KOPT-K1 (cell line): ENCODE measurements around the gene RUNX2.

Source experiments
- H3K27ac ChIP-seq: fragments of 200-600 bp; sonication (generic); 2 replicates; pipeline ENCODE4 v1.5.1; 2016; ENCODE audit warnings: antibody characterized with exemption, mild to moderate bottlenecking, low read depth, low read length; ENCODE audit not compliant: poor library complexity, severe bottlenecking
- H3K36me3 ChIP-seq: fragments of 200-600 bp; sonication (generic); 2 replicates; pipeline ENCODE4 v1.5.1; 2017; ENCODE audit warnings: antibody characterized with exemption, mild to moderate bottlenecking, low read length, moderate library complexity; ENCODE audit not compliant: insufficient read depth
- H3K9me3 ChIP-seq: fragments of 200-600 bp; sonication (generic); 2 replicates; pipeline ENCODE4 v1.5.1; 2017; ENCODE audit warnings: antibody characterized with exemption, low read length, mild to moderate bottlenecking; ENCODE audit not compliant: insufficient read depth, poor library complexity, severe bottlenecking

RUNX2 gene

GRCh38 chr6:45532721-45533210, 204.6 kb downstream of the RUNX2 start:
- Histone ChIP-seq H3K36me3 (peaks cover 85% of the 10 kb centered on the region), H3K27ac (no peak overlapping the region), H3K9me3 (peaks cover 3% of the 10 kb centered on the region)

- Histone ChIP-seq H3K27ac (no peak overlapping the region), H3K9me3 (no peaks in the 10 kb centered on the region), H3K36me3 (peaks cover 83% of the 10 kb centered on the region)
These were observed 205.3 kb downstream of the RUNX2 start for GRCh38 chr6:45533386-45533785.

- H3K9me3 ChIP-seq, result no peaks in the 10 kb centered on the region
- peaks cover 79% of the 10 kb centered on the region for H3K36me3 ChIP-seq
- H3K27ac ChIP-seq, result no peak overlapping the region
These were observed 207.8 kb downstream of the RUNX2 start for GRCh38 chr6:45535933-45536332.

GRCh38 chr6:45537539-45537938, 209.4 kb downstream of the RUNX2 start:
- Histone ChIP-seq H3K36me3 (peaks cover 82% of the 10 kb centered on the region), H3K27ac (no peak overlapping the region), H3K9me3 (no peaks in the 10 kb centered on the region)

GRCh38 chr6:45538641-45539547, 210.8 kb downstream of the RUNX2 start:
- no peaks in the 10 kb centered on the region for H3K9me3 ChIP-seq
- H3K36me3 ChIP-seq, result peaks cover 81% of the 10 kb centered on the region
- H3K27ac ChIP-seq, result no peak overlapping the region

- no peaks in the 10 kb centered on the region for H3K9me3 ChIP-seq
- H3K36me3 ChIP-seq, result peaks cover 79% of the 10 kb centered on the region
- H3K27ac ChIP-seq, result no peak overlapping the region
These were observed 212.3 kb downstream of the RUNX2 start for GRCh38 chr6:45540375-45540920.

- peaks cover 78% of the 10 kb centered on the region for H3K36me3 ChIP-seq
- no peak overlapping the region for H3K27ac ChIP-seq
- H3K9me3 ChIP-seq, result no peaks in the 10 kb centered on the region
These were observed 213.8 kb downstream of the RUNX2 start for GRCh38 chr6:45541934-45542333.

GRCh38 chr6:45543298-45544235, 215.4 kb downstream of the RUNX2 start:
- no peak overlapping the region for H3K27ac ChIP-seq
- no peaks in the 10 kb centered on the region for H3K9me3 ChIP-seq

GRCh38 chr6:45545416-45545815, 217.3 kb downstream of the RUNX2 start:
- Histone ChIP-seq H3K36me3 (peaks cover 70% of the 10 kb centered on the region), H3K27ac (no peak overlapping the region), H3K9me3 (no peaks in the 10 kb centered on the region)

More at GRCh38 chr6:45543298-45544235, 215.4 kb downstream of the RUNX2 start:
- peaks cover 77% of the 10 kb centered on the region for H3K36me3 ChIP-seq

GRCh38 chr6:45548657-45549515, 220.8 kb downstream of the RUNX2 start:
- Histone ChIP-seq H3K27ac (no peak overlapping the region), H3K9me3 (no peaks in the 10 kb centered on the region), H3K36me3 (peaks cover 44% of the 10 kb centered on the region)

GRCh38 chr6:45552536-45552935, 224.4 kb downstream of the RUNX2 start:
- H3K36me3 ChIP-seq, result peaks cover 16% of the 10 kb centered on the region
- no peaks in the 10 kb centered on the region for H3K9me3 ChIP-seq
- H3K27ac ChIP-seq, result no peak overlapping the region

- no peak overlapping the region for H3K27ac ChIP-seq
- H3K36me3 ChIP-seq, result peaks cover 7% of the 10 kb centered on the region
- H3K9me3 ChIP-seq, result no peaks in the 10 kb centered on the region
These were observed 225.7 kb downstream of the RUNX2 start for GRCh38 chr6:45553730-45554344.

- H3K9me3 ChIP-seq, result no peaks in the 10 kb centered on the region
- no peaks in the 10 kb centered on the region; the same call in 1 of the 2 replicates for H3K36me3 ChIP-seq
- H3K27ac ChIP-seq, result no peak overlapping the region
These were observed 226.5 kb downstream of the RUNX2 start for GRCh38 chr6:45554591-45554990.
